Measurements from ENCODE around the gene INSC.

- TF ChIP-seq CTCF (IDR thresholded peaks at IDR 0.05) (no peak), POLR2A (IDR thresholded peaks at IDR 0.05) (no peak)
Observed at GRCh38 chr11:15185021-15185420, 70.3 kb downstream of the INSC start.

All from heart left ventricle (tissue), 13 donors.